ENCODE results near the gene ICAM3.

- TF ChIP-seq POLR2A (IDR thresholded peaks at IDR 0.05) (no peak), CTCF (IDR thresholded peaks at IDR 0.05) (no peak), POLR2AphosphoS5 (IDR thresholded peaks at IDR 0.05) (no peak)
Measured at GRCh38 chr19:10352764-10353671, 13.6 kb upstream of the ICAM3 start.

All from breast epithelium (tissue), 3 donors.